Measurements from ENCODE around the gene DPM3.
A peak's percentile ranks its signal among the peaks of the same experiment; 100 is the strongest.

The DPM3 gene

GRCh38 chr1:155140630-155140953 is 261 bp upstream of the DPM3 start:
- H3K4me3 ChIP-seq (ENCODE audit: low read depth, low read length): peak overlapping the region; percentile 92
- no peak for TF ChIP-seq CTCF (conservative IDR thresholded peaks at IDR 0.05; ENCODE audit: low read depth, low read length)
- DNase-seq (ENCODE audit: low read depth): no peak

- DNase-seq (ENCODE audit: low read depth): no peak
- no peak for TF ChIP-seq CTCF (conservative IDR thresholded peaks at IDR 0.05; ENCODE audit: low read depth, low read length)
- H3K4me3 ChIP-seq (ENCODE audit: low read depth, low read length): peak overlapping the region; percentile 45
These were observed 3.0 kb downstream of the DPM3 start for GRCh38 chr1:155137154-155137949.

GRCh38 chr1:155136748-155137147 is 3.6 kb downstream of the DPM3 start:
- no peak for DNase-seq (ENCODE audit: low read depth)
- TF ChIP-seq CTCF (conservative IDR thresholded peaks at IDR 0.05; ENCODE audit: low read depth, low read length): no peak
- peak overlapping the region; percentile 45 for H3K4me3 ChIP-seq (ENCODE audit: low read depth, low read length)

GRCh38 chr1:155135415-155136028 is 4.8 kb downstream of the DPM3 start, which contains the start of gene SLC50A1:
SLC50A1 (plus strand) TSS chr1:155135852; CDS start chr1:155135912, 60 bp downstream.
- H3K4me3 ChIP-seq (ENCODE audit: low read depth, low read length): peak within 1 kb of the TSS; percentile 71
- DNase-seq (ENCODE audit: low read depth): peak; percentile 96
- no peak for TF ChIP-seq CTCF (conservative IDR thresholded peaks at IDR 0.05; ENCODE audit: low read depth, low read length)

- H3K4me3 ChIP-seq (ENCODE audit: low read depth, low read length): peak overlapping the region; percentile 71
- no peak for TF ChIP-seq CTCF (conservative IDR thresholded peaks at IDR 0.05; ENCODE audit: low read depth, low read length)
- DNase-seq (ENCODE audit: low read depth): peak; percentile 97
These were observed 5.4 kb downstream of the DPM3 start for GRCh38 chr1:155134880-155135414.

- no peak overlapping the region for H3K4me3 ChIP-seq (ENCODE audit: low read depth, low read length)
- no peak for DNase-seq (ENCODE audit: low read depth)
- no peak for TF ChIP-seq CTCF (conservative IDR thresholded peaks at IDR 0.05; ENCODE audit: low read depth, low read length)
These were observed 6.0 kb downstream of the DPM3 start for GRCh38 chr1:155134322-155134721.
